VCaP (cell line): Measurements from ENCODE around the gene CRYGN.

Experiments
- H3K27ac ChIP-seq: fragments of 450-650 bp; 2 replicates; pipeline ENCODE4 v1.5.1; 2017
- CTCF ChIP-seq: fragments of 450-650 bp; conservative IDR thresholded peaks from 2 replicates; pipeline ENCODE4 v1.5.1; 2017; ENCODE audit warnings: mild to moderate bottlenecking, moderate library complexity

CRYGN gene

GRCh38 chr7:151432658-151433521, 7.1 kb downstream of the CRYGN start:
- no peak for TF ChIP-seq CTCF
- no peak overlapping the region for H3K27ac ChIP-seq

- no peak for TF ChIP-seq CTCF
These were observed 8.1 kb downstream of the CRYGN start for GRCh38 chr7:151431768-151432311.

GRCh38 chr7:151431281-151431767, 8.6 kb downstream of the CRYGN start:
- no peak for TF ChIP-seq CTCF
- H3K27ac ChIP-seq = no peak overlapping the region

More at GRCh38 chr7:151431768-151432311, 8.1 kb downstream of the CRYGN start:
- H3K27ac ChIP-seq = no peak overlapping the region

GRCh38 chr7:151430391-151431205, 9.3 kb downstream of the CRYGN start:
- TF ChIP-seq CTCF = no peak
- H3K27ac ChIP-seq = no peak overlapping the region

- TF ChIP-seq CTCF = no peak
- no peak overlapping the region for H3K27ac ChIP-seq
These were observed 10.2 kb downstream of the CRYGN start for GRCh38 chr7:151429560-151430331.

- no peak for TF ChIP-seq CTCF
- no peak overlapping the region for H3K27ac ChIP-seq
These were observed 10.7 kb downstream of the CRYGN start for GRCh38 chr7:151429237-151429559.
